HFFc6 (cell line): Measurements from ENCODE around the gene ADAMTS17. TPM values are rescaled to one million over a fixed set of nuclear protein-coding genes. Genes with fewer than 3 reads are reported as not detected.

Experiments
- DNase-seq: peaks from one replicate; pipeline ENCODE4 v3.0.0-alpha.2; 2018
- H3K27ac Mint-ChIP-seq: 2 replicates; pipeline ENCODE4 v1.8.0; 2020; ENCODE audit warnings: mild to moderate bottlenecking, mixed read lengths
- H3K27me3 Mint-ChIP-seq: 2 replicates; pipeline ENCODE4 v1.8.0; 2021; ENCODE audit warnings: mild to moderate bottlenecking, moderate library complexity, mixed read lengths; ENCODE audit not compliant: insufficient read depth
- H3K36me3 Mint-ChIP-seq: 2 replicates; pipeline ENCODE4 v1.8.0; 2021; ENCODE audit warnings: low read depth, mixed read lengths
- H3K4me1 Mint-ChIP-seq: 2 replicates; pipeline ENCODE4 v1.8.0; 2020; ENCODE audit warnings: low read depth, mixed read lengths
- H3K4me3 Mint-ChIP-seq: 2 replicates; pipeline ENCODE4 v1.8.0; 2020; ENCODE audit warnings: mild to moderate bottlenecking, moderate library complexity, mixed read lengths
- H3K9me3 Mint-ChIP-seq: 2 replicates; pipeline ENCODE4 v1.8.0; 2020; ENCODE audit warnings: mild to moderate bottlenecking, mixed read lengths
- CTCF ChIP-seq: fragments of 200-600 bp; sonication (generic); IDR thresholded peaks from 2 replicates; pipeline ENCODE4 v1.5.0; 2021; ENCODE audit warnings: antibody characterized with exemption, mild to moderate bottlenecking
- total RNA-seq, 6 experiments: library from RNA; stranded (reverse); fragmentation: NEBNext Ultra II Directional; extraction: Animal tissue kit (Norgen Biotek cat#: 25700); gene quantifications; 2 replicates in 1 of 6; 3 replicates in 5 of 6; pipeline ENCODE4 v1.2.3, GENCODE V29; 2021

Gene ADAMTS17
- total RNA-seq, 6 experiments from 2014 or later, result not detected

DNA sequence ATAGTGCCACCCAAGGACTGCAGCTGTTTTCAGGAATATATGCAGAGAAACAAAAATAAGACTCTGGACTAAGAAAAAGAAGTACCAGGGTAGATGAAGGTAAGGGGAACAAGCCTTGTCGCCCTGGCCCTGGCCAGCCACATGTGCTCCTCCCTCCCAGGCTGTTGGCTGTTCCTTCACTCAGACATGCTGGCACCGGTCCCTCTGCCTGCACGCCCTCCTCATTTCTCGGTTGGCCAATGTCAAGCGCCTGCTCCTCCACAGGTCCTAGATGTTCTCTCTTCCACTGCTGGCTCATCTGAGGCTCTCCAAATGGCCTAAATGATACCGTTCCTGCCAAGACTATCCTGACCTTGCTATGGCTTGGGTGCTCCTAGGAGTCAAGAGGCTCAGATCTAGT is 320.1 kb downstream of the ADAMTS17 start:
- no peaks in the 10 kb centered on the region for H3K36me3 Mint-ChIP-seq
- H3K9me3 Mint-ChIP-seq, result peaks cover 38% of the 10 kb centered on the region
- no peak for TF ChIP-seq CTCF
- no peak overlapping the region for H3K4me3 Mint-ChIP-seq
- H3K27me3 Mint-ChIP-seq, result no peaks in the 10 kb centered on the region; the same call in none of the 2 replicates
- no peak for DNase-seq
- H3K4me1 Mint-ChIP-seq, result no peaks in the 10 kb centered on the region; the same call in 1 of the 2 replicates
- H3K27ac Mint-ChIP-seq, result no peak overlapping the region

GRCh38 chr15:100020614-100021013 is 321.2 kb downstream of the ADAMTS17 start:
- DNase-seq, result no peak
- Mint-ChIP-seq H3K27ac (no peak overlapping the region), H3K9me3 (peaks cover 40% of the 10 kb centered on the region), H3K4me3 (no peak overlapping the region), H3K36me3 (no peaks in the 10 kb centered on the region), H3K27me3 (no peaks in the 10 kb centered on the region; the same call in none of the 2 replicates), H3K4me1 (no peaks in the 10 kb centered on the region; the same call in 1 of the 2 replicates)
- no peak for TF ChIP-seq CTCF

- no peaks in the 10 kb centered on the region; the same call in 1 of the 2 replicates for H3K4me1 Mint-ChIP-seq
- no peak for TF ChIP-seq CTCF
- H3K27ac Mint-ChIP-seq, result no peak overlapping the region
- H3K9me3 Mint-ChIP-seq, result peaks cover 44% of the 10 kb centered on the region
- H3K36me3 Mint-ChIP-seq, result no peaks in the 10 kb centered on the region
- H3K27me3 Mint-ChIP-seq, result no peaks in the 10 kb centered on the region; the same call in none of the 2 replicates
- no peak overlapping the region for H3K4me3 Mint-ChIP-seq
- no peak for DNase-seq
Observed at GRCh38 chr15:100020189-100020588, 321.6 kb downstream of the ADAMTS17 start.

GRCh38 chr15:100019601-100020000 is 322.2 kb downstream of the ADAMTS17 start:
- no peak overlapping the region for H3K27ac Mint-ChIP-seq
- H3K4me3 Mint-ChIP-seq, result no peak overlapping the region
- DNase-seq, result no peak
- H3K4me1 Mint-ChIP-seq, result no peaks in the 10 kb centered on the region; the same call in 1 of the 2 replicates
- H3K36me3 Mint-ChIP-seq, result no peaks in the 10 kb centered on the region
- TF ChIP-seq CTCF, result no peak
- H3K27me3 Mint-ChIP-seq, result no peaks in the 10 kb centered on the region; the same call in none of the 2 replicates
- H3K9me3 Mint-ChIP-seq, result peaks cover 49% of the 10 kb centered on the region

GRCh38 chr15:100018191-100018590 is 323.6 kb downstream of the ADAMTS17 start:
- no peak for TF ChIP-seq CTCF
- Mint-ChIP-seq H3K36me3 (no peaks in the 10 kb centered on the region), H3K27me3 (no peaks in the 10 kb centered on the region; the same call in none of the 2 replicates), H3K9me3 (peaks cover 51% of the 10 kb centered on the region), H3K27ac (no peak overlapping the region), H3K4me3 (no peak overlapping the region), H3K4me1 (no peaks in the 10 kb centered on the region; the same call in 1 of the 2 replicates)
- no peak for DNase-seq
